Transverse colon (tissue), 4 donors: ENCODE measurements around the gene ETV6. TPM values are rescaled to one million over a fixed set of nuclear protein-coding genes. Genes with fewer than 3 reads are reported as not detected.

Source experiments
- DNase-seq: peaks from one replicate; pipeline ENCODE4 v3.0.0-alpha.2; 2019
- H3K27ac ChIP-seq, 4 donors: fragments of 200-600 bp; sonication (generic); 2 replicates each; pipeline ENCODE4 v1.5.1; 2016 to 2018; ENCODE audit warnings: inconsistent platforms in 4 of 4
- H3K27me3 ChIP-seq: fragments of 200-600 bp; sonication (generic); 2 replicates; pipeline ENCODE4 v1.5.1; 2017; ENCODE audit warnings: inconsistent platforms
- H3K36me3 ChIP-seq, 4 donors: fragments of 200-600 bp; sonication (generic); 2 replicates each; pipeline ENCODE4 v1.5.1; 2017 to 2019; ENCODE audit warnings: inconsistent platforms in 4 of 4
- H3K4me1 ChIP-seq, 4 donors: fragments of 200-600 bp; sonication (generic); 2 replicates each; pipeline ENCODE4 v1.5.1; 2017 to 2020; ENCODE audit warnings: inconsistent platforms in 4 of 4
- H3K4me3 ChIP-seq, 4 donors: fragments of 200-600 bp; sonication (generic); 1 replicate in 1 of 4; 2 replicates in 3 of 4; pipeline versions ENCODE4 v1.5.1 to v1.6.1; 2017 to 2019; ENCODE audit warnings: inconsistent platforms in 4 of 4
- H3K9me3 ChIP-seq, 2 donors: fragments of 200-600 bp; sonication (generic); 2 replicates each; pipeline ENCODE4 v1.5.1; 2017 to 2019; ENCODE audit warnings: inconsistent platforms in 2 of 2
- EP300 ChIP-seq: sonication (generic); formaldehyde crosslinking; IDR thresholded peaks from one replicate; pipeline ENCODE4 v1.6.1; 2017; ENCODE audit warnings: antibody characterized with exemption, low read depth
- POLR2A ChIP-seq: fragments of 450-650 bp; IDR thresholded peaks from one replicate; pipeline ENCODE4 v1.6.1; 2016; ENCODE audit warnings: antibody characterized with exemption, mild to moderate bottlenecking, moderate library complexity
- POLR2AphosphoS5 ChIP-seq, 3 donors: sonication (generic); formaldehyde crosslinking; IDR thresholded peaks; one replicate each; pipeline ENCODE4 v1.6.1; 2016; ENCODE audit warnings: antibody characterized with exemption in 3 of 3
- WGBS, 2 donors: methylation state at CpG; one replicate each; pipeline ENCODE4 v1.1.5; 2018; ENCODE audit warnings: low coverage in 1 of 2; 5-methylcytosine and 5-hydroxymethylcytosine counted together
- in situ Hi-C, 4 donors: fragments of 200-750 bp; cut with MboI; loops; one replicate each; pipeline versions ENCODE4 v1.15.0 to v1.15.1; 2017; ENCODE audit warnings: low sequenced_read_pairs in 3 of 4, low pct_ligation_motif_present in 1 of 4, low pct_unique_long_range_greater_than_20kb in 1 of 4
- intact Hi-C: fragments of 100-400 bp; cut with DNase I; formaldehyde crosslinking; loops from one replicate; pipeline ENCODE4 v1.15.1; 2023; ENCODE audit warnings: low total_unique reads
- total RNA-seq, 4 donors: library from RNA; depleted of rRNA; stranded (reverse); fragments of >200 nt; gene quantifications; one replicate each; pipeline ENCODE4 v1.1.0, GENCODE V29; 2016
- TF ChIP-seq, protein P1 (sequence below), 5 experiments: fragments of 200-600 bp in 3 of 5; fragments of 450-650 bp in 2 of 5; sonication (generic) in 3 of 5; IDR thresholded peaks; 1 replicate in 2 of 5; 2 replicates in 3 of 5; pipeline ENCODE4 v1.5.1; 2016 to 2017; ENCODE audit warnings: antibody characterized with exemption in 5 of 5, inconsistent platforms in 3 of 5, mild to moderate bottlenecking in 2 of 5, moderate library complexity in 1 of 5

Gene ETV6
- total RNA-seq, 4 donors from 2014 or later: 19.9 to 47.9 (median 41.0) TPM

DNA sequence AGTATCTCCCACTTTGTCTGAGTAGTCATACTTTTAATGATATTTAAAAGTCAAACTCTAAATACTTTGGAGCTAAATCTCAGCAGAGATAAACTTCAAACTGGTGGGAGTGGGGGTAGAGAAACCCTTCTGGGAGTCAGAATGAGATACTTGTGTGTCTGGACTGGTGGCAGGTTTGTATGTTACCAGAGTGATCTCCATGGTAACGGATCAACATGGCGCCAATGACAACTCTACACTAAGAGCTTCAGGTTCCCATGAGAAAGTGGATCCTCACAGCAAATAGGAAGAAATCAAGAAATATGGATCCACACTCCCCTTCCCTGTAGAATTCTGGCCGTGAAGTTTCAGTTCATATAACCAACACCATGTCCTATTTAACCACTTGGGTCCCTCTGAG lies 121.9 kb downstream of the ETV6 start:
- Histone ChIP-seq H3K27ac (peak overlapping the region in 1 of 4 donors; percentile 11), H3K27me3 (no peaks in the 10 kb centered on the region), H3K36me3 (no peaks in the 10 kb centered on the region), H3K4me3 (no peak overlapping the region), H3K4me1 (peaks cover 27 to 65% (median 49%) of the 10 kb centered on the region in 4 donors), H3K9me3 (no peaks in the 10 kb centered on the region)
- WGBS, 2 donors: 79 to 86% methylated on average over 3 of the region's 3 CpGs
- TF ChIP-seq POLR2A: no peak
- no peak for TF ChIP-seq EP300
- TF ChIP-seq POLR2AphosphoS5 (IDR thresholded peaks at IDR 0.05): no peak
- TF ChIP-seq, protein P1, sequence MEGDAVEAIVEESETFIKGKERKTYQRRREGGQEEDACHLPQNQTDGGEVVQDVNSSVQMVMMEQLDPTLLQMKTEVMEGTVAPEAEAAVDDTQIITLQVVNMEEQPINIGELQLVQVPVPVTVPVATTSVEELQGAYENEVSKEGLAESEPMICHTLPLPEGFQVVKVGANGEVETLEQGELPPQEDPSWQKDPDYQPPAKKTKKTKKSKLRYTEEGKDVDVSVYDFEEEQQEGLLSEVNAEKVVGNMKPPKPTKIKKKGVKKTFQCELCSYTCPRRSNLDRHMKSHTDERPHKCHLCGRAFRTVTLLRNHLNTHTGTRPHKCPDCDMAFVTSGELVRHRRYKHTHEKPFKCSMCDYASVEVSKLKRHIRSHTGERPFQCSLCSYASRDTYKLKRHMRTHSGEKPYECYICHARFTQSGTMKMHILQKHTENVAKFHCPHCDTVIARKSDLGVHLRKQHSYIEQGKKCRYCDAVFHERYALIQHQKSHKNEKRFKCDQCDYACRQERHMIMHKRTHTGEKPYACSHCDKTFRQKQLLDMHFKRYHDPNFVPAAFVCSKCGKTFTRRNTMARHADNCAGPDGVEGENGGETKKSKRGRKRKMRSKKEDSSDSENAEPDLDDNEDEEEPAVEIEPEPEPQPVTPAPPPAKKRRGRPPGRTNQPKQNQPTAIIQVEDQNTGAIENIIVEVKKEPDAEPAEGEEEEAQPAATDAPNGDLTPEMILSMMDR (IDR thresholded peaks at IDR 0.05): no peak
- in situ Hi-C loops (no loop called here), intact Hi-C loops (no loop called here)
- DNase-seq: no peak

DNA sequence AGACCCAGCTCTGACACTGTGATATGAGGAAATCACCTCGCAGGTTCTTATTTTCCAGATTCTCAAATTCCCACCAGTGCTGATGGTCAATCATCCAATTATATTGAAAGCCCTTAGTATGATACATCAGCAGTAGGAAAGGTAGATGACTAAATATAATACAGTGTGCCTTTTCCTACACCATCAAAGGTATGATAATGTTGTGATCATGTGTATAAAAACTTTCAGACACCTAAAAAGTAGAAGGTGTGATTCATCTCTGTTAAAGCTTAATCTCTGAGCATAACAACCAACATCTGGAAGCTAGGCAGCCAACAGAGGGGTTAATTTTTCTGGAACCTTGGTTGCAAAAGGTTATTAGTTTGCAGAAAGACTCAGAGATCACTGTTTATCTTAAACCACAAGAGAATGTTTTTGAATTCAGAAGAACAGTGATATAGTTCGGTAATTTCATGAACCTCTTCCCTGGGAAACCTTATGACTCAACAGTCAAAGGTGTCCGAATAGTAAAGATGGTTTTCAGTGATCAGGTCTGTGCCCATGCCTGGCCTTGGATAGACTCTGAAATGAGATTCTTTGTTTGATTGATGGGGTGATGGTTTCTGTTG lies 122.5 kb downstream of the ETV6 start:
- in situ Hi-C loops: no loop called here
- no peaks in the 10 kb centered on the region for H3K27me3 ChIP-seq
- no peak for DNase-seq
- H3K36me3 ChIP-seq: no peaks in the 10 kb centered on the region
- H3K9me3 ChIP-seq: no peaks in the 10 kb centered on the region
- peak overlapping the region in 1 of 4 donors; percentile 11 for H3K27ac ChIP-seq
- H3K4me3 ChIP-seq: no peak overlapping the region
- intact Hi-C loops: no loop called here
- no peak for TF ChIP-seq POLR2AphosphoS5 (IDR thresholded peaks at IDR 0.05)
- H3K4me1 ChIP-seq: peaks cover 27 to 58% (median 44%) of the 10 kb centered on the region in 4 donors
- WGBS, 2 donors: 76% methylated on average over 3 of the region's 3 CpGs; no CpG with 5 or more reads in 1 of the 2 donors

DNA sequence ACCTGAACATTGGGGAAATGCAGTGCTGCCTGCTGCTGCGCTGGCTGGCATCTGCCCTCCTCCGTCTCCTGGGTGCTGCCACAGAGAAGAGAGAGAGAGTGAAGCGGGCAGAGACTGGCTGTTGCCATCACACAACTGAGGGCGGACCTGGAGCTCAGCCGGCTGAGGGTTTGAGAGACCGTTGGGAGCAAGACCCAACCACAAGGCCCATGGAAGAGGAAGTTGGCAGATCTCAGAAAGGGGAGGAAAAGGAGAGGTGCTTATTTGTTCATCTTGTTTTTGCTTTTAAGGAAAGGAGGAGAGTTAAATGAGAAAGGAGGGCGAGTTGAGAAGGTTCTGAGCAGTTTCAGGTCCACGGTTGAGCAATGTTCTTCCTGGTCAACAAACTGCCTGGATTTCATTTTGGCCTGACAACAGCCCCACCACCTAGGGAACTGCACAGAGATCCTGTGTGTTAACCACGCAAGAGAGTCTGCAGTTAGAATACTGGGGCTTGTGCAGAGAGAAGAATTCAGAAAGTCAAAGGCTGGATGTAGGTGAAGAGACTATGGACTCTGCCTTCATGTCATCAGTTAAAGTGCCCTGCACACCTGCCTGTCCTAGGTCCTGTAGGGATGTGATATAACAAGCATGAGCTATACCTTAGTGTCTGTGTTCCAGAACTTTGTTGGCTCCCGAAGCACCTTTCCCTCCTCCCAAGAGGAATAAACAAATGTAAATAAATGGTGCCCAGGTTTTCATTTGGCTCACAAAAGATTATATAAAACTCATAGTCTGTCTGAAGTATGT lies 124.6 kb downstream of the ETV6 start:
- H3K4me3 ChIP-seq: no peak overlapping the region
- peak overlapping the region; percentile 13 to 46 (median 38) for H3K27ac ChIP-seq
- TF ChIP-seq EP300: no peak
- TF ChIP-seq, protein P1 (IDR thresholded peaks at IDR 0.05): no peak
- no peak for TF ChIP-seq POLR2A
- no peak for TF ChIP-seq POLR2AphosphoS5 (IDR thresholded peaks at IDR 0.05)
- H3K9me3 ChIP-seq: no peaks in the 10 kb centered on the region
- H3K4me1 ChIP-seq: peaks cover 19 to 56% (median 33%) of the 10 kb centered on the region in 4 donors
- DNase-seq: no peak
- in situ Hi-C loops (no loop called here), intact Hi-C loops (no loop called here)
- 46 to 79% methylated on average over 4 to 10 of the region's 10 CpGs for WGBS, 2 donors
- no peaks in the 10 kb centered on the region for H3K36me3 ChIP-seq
- no peaks in the 10 kb centered on the region for H3K27me3 ChIP-seq

DNA sequence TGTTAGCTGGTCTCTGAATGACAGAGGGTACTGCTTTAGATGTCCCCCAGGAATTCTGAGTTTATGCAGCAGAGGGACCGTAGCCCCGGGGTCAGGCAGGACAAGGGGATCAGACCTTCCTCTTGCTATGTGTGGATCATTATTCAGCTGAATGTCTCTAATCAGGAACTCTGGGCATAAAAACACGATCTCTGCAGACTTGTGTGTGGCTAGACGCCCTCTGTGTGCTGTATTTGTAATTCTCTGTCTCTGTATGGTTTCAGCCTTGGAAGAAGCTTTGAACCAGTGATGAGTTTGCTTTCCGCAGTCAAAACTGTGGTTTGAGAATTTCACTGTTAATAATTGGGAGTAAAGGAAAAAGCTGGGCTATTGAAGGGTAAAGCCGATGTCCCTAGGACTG lies 125.3 kb downstream of the ETV6 start:
- in situ Hi-C loops: no loop called here
- H3K27ac ChIP-seq: peak overlapping the region; percentile 13 to 46 (median 38)

More for the DNA sequence above, 125.3 kb downstream of the ETV6 start:
- H3K27me3 ChIP-seq: no peaks in the 10 kb centered on the region
- H3K4me1 ChIP-seq: peaks cover 12 to 56% (median 28%) of the 10 kb centered on the region in 4 donors
- 74 to 75% methylated on average over 2 to 6 of the region's 6 CpGs for WGBS, 2 donors
- TF ChIP-seq, protein P1 (IDR thresholded peaks at IDR 0.05): no peak
- no peak overlapping the region for H3K4me3 ChIP-seq
- no peak for DNase-seq
- no peaks in the 10 kb centered on the region for H3K36me3 ChIP-seq
- H3K9me3 ChIP-seq: no peaks in the 10 kb centered on the region
- intact Hi-C loops: no loop called here
